ENCODE data around the gene SYCE1.

DNA sequence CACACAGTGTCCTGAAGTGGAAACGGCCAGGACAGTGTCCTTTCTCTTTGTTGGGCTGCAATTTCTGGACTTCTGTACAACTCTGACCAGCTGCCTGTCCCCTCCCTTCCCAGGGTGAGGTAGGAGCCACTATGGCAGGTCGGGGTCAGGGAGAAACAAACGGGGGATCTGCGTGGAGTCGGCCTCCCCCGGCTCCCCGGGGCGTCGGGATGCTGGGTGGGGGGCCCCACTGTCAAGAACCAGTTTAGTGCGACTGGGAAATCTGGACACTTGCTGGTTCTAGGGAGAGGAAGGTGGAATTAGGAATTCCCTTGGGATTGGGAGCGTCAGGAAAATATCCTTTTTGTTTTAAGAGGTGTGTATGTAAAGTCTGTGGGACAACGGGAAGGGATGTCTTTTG is 567 bp downstream of the SYCE1 start:
- TF ChIP-seq, protein P1, sequence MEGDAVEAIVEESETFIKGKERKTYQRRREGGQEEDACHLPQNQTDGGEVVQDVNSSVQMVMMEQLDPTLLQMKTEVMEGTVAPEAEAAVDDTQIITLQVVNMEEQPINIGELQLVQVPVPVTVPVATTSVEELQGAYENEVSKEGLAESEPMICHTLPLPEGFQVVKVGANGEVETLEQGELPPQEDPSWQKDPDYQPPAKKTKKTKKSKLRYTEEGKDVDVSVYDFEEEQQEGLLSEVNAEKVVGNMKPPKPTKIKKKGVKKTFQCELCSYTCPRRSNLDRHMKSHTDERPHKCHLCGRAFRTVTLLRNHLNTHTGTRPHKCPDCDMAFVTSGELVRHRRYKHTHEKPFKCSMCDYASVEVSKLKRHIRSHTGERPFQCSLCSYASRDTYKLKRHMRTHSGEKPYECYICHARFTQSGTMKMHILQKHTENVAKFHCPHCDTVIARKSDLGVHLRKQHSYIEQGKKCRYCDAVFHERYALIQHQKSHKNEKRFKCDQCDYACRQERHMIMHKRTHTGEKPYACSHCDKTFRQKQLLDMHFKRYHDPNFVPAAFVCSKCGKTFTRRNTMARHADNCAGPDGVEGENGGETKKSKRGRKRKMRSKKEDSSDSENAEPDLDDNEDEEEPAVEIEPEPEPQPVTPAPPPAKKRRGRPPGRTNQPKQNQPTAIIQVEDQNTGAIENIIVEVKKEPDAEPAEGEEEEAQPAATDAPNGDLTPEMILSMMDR (IDR thresholded peaks at IDR 0.05): no peak
- no peak for TF ChIP-seq EZH2 (IDR thresholded peaks at IDR 0.05; ENCODE audit: borderline replicate concordance, insufficient read depth, low read depth, low read length, poor library complexity, severe bottlenecking)

Measured in B cell (primary cell).